ENCODE measurements around the gene DNAI1.

DNA sequence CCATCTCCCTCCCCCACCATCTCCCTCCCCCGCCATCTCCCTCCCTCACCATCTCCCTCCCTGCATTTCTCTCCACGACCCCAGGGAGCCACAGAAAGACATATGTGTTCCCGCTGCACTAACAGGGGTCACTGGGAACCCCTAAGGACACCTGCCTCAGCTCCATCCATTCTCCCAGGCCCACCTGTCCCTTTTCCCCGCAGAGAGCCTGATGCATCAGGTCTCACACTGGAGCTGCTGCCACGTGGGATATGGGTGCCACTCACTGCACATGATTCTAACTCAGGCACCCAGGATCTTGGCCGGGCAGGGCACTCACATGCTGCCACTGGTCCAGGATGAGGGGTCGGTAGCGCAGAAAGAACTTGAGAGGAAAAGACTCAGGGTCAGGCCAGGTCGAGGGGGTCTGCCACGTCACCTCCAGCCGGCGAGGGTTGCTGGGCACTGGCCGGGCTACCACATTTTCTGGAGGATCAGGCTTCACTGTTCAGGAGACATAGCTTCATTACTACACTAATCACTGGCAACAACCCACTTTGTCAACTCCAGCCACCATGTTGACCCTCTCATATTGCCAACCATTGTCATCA lies 97.4 kb downstream of the DNAI1 start:
- TF ChIP-seq, protein P1, sequence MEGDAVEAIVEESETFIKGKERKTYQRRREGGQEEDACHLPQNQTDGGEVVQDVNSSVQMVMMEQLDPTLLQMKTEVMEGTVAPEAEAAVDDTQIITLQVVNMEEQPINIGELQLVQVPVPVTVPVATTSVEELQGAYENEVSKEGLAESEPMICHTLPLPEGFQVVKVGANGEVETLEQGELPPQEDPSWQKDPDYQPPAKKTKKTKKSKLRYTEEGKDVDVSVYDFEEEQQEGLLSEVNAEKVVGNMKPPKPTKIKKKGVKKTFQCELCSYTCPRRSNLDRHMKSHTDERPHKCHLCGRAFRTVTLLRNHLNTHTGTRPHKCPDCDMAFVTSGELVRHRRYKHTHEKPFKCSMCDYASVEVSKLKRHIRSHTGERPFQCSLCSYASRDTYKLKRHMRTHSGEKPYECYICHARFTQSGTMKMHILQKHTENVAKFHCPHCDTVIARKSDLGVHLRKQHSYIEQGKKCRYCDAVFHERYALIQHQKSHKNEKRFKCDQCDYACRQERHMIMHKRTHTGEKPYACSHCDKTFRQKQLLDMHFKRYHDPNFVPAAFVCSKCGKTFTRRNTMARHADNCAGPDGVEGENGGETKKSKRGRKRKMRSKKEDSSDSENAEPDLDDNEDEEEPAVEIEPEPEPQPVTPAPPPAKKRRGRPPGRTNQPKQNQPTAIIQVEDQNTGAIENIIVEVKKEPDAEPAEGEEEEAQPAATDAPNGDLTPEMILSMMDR (IDR thresholded peaks at IDR 0.05; ENCODE audit: insufficient read depth, low read length, poor library complexity, severe bottlenecking), result no peak
- no peak for TF ChIP-seq EZH2phosphoT487 (conservative IDR thresholded peaks at IDR 0.05; ENCODE audit: low read length)

All from SU-DHL-6 (cell line).